ENCODE data around the gene GNGT2. TPM values are rescaled to one million over a fixed set of nuclear protein-coding genes. Genes with fewer than 3 reads are reported as not detected.
A peak's percentile ranks its signal among the peaks of the same experiment; 100 is the strongest.

The GNGT2 gene
- total RNA-seq, 1 experiment from 2014 or later: not detected

- DNase-seq (ENCODE audit: low read depth): no peak
Observed at GRCh38 chr17:49229805-49230600, 19.6 kb upstream of the GNGT2 start.

- no peak for DNase-seq (ENCODE audit: low read depth)
Observed at GRCh38 chr17:49229076-49229804, 18.9 kb upstream of the GNGT2 start.

GRCh38 chr17:49227436-49228261, 17.3 kb upstream of the GNGT2 start:
- peak; percentile 50 for DNase-seq (ENCODE audit: low read depth)

DNA sequence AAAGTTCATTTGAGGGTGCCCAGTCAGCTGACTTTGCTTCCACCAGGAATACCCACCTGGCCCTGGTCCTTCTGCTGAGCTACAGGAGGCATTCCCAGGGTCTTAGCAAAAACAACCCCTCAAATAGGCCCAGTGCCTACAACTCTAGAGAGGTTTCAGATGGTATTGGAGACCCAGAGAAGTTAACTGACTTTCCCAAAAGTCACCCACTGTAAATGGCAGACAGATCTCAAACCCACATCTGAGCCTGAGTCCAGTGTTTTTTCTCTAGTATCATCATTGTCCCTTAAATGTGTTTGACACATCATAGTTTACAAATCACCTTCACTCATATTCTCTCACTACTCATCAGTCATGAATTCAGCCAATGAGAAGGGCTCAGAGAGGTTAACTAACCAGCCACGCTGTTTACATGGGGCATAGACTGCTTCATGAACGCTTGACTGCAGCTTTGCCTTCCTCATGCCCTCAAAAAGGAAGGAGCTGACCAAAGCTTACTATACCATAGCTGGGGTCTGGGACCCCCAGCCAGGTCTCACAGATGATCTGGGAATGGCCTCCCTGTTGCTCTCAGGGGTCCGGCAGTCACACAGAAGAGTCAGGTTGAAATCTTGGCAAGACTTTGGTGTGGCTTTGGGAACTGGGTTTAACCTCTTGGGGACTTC, 16.5 kb upstream of the GNGT2 start:
- no peak for DNase-seq (ENCODE audit: low read depth)

DNA sequence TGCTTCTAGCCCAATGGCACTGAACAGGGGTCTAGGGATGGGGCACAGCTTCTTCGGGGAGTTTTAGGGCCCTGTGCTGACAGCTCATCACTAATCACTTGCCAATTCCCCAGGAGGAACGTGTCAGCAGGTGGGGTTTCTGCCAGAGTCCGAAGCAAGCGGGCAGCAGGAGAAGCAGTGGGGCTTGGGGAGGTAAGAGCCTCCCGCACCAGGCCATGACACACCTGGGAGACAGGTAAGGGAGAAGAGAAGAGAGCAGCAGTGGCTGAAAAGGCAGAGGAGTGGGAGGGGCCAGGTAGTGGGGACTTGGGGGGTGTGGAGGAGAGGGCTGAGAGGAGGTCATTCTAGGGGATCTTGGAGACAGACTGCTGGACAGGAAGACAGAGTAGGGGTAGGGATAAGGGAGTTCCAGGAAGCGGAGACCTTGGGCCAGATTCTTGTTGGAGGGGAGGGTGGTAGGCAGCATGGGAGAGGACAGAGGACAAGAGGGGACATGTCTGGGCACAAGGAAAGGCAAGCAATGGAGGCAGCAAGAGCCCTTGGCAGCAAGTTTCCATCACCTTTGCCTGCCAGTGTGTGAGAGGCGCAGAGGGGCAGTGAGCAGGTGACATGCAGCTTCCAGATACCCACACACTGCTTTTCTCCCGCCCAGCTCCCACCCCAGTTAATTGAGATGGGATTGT, 15.3 kb upstream of the GNGT2 start:
- DNase-seq (ENCODE audit: low read depth): no peak

DNA sequence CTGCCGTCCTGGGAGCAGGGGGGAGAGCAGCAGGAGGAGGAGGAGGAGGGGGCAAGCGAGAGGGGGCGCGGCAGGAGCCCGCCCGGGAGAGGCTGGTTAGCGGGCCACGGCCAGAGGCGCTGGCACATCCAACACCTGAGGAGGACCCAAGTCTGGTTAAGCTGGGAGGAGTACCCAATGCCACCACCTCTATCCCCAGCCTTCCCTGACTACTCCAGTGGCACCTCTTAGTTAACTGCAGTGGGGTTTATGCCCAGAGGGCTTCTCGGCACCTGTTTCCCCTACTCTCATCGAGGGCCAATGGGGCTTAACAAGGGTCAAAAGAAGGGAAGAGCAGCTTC, 14.6 kb upstream of the GNGT2 start:
- DNase-seq (ENCODE audit: low read depth): no peak

GRCh38 chr17:49224198-49224996, 14.0 kb upstream of the GNGT2 start:
- DNase-seq (ENCODE audit: low read depth): no peak

- DNase-seq (ENCODE audit: low read depth): peak; percentile 15
Observed at GRCh38 chr17:49223517-49224197, 13.3 kb upstream of the GNGT2 start.

DNA sequence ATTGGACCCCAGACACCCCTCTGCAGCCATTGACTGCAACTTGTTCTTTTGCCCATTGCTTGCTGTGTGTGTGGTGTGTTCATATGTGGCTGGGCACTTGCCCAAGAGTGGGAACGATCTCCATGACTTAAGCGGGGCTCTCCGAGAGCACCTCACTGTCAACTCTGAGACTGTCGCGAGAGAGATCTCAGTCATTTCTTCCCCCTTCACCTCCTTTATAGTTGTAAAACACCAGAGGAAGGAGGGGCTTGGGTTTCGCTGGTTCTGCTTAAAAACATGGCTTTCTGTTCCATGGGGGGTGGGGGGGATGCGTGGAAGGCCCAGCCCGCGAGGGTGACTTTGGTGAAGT, 12.8 kb upstream of the GNGT2 start:
- no peak for DNase-seq (ENCODE audit: low read depth)

GRCh38 chr17:49219987-49220386, 9.6 kb upstream of the GNGT2 start:
- DNase-seq (ENCODE audit: low read depth): no peak

DNA sequence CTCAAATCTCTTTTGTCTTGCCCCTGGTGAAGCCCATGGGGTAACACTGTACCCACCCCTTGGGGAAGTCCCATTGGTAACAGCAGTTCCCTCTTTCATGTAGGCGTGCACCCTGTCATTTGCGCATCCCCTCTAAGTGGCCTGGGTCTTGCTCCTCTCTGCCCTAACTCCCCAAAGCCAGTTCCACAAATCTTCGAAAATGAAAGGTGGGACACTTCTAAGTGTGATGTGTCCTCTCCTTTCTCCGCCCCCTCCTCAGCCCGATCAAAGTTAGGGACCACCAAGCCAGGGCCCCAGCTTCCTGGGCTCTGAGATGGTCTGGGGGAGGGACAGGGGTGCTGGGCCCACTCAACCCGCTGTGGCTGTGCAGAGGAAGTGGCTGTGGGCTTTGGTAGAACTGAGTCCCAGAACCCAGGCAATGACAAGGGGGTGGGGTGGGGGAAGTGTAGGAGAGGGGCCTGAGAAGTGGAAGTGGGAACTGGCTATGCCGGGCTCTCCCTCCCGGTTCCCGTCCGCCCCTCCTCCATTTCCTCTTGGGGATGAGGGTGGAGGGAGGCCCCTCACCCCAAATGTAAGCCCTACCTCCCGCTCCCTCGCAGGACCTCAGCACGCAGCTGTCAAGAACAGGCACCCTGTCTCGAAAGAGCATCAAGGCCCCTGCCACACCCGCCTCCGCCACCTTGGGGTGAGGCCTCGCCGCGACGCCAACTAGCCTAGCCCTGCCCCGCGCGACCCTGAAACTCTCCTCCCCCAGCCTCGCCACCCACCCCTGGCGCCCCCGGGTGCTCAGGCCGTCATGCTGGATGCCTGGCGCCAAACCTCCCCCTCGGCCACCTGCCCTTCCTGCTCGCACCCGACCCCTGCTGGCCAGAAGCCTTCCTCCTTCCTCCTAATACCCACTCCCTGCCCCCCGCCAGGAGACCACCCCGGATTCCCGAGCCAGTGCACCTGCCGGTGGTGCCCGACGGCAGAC, 8.9 kb upstream of the GNGT2 start:
- no peak for DNase-seq (ENCODE audit: low read depth)

- DNase-seq (ENCODE audit: low read depth): no peak
Observed at GRCh38 chr17:49217651-49218413, 7.5 kb upstream of the GNGT2 start.

- DNase-seq (ENCODE audit: low read depth): no peak
Observed at GRCh38 chr17:49216953-49217650, 6.7 kb upstream of the GNGT2 start.

GRCh38 chr17:49216482-49216881, 6.1 kb upstream of the GNGT2 start:
- no peak for DNase-seq (ENCODE audit: low read depth)

GRCh38 chr17:49214676-49215360, 4.4 kb upstream of the GNGT2 start:
- DNase-seq (ENCODE audit: low read depth): no peak

GRCh38 chr17:49213847-49214246, 3.5 kb upstream of the GNGT2 start:
- no peak for DNase-seq (ENCODE audit: low read depth)

GRCh38 chr17:49213399-49213798, 3.0 kb upstream of the GNGT2 start:
- DNase-seq (ENCODE audit: low read depth): no peak
